Naive thymus-derived CD4-positive, alpha-beta T cell (primary cell): ENCODE measurements around the gene GPX3. TPM values are rescaled to one million over a fixed set of nuclear protein-coding genes. Genes with fewer than 3 reads are reported as not detected.

Experiments used
- ATAC-seq: fragments of 150-1000 bp; cut with Tn5 transposase; 2 replicates; pipeline ENCODE4 v1.10.0; 2021; ENCODE audit warnings: mild to moderate bottlenecking, moderate library complexity
- CTCF ChIA-PET: fragments of 350-600 bp; sonication (Branson Sonifier 250); formaldehyde crosslinking; loops from one replicate; lab custom pipeline; 2021; ENCODE audit warnings: antibody characterized with exemption; lab: Charles Lee
- POLR2A ChIA-PET: fragments of 350-600 bp; sonication (Branson Sonifier 250); formaldehyde crosslinking; loops from one replicate; lab custom pipeline; 2021; ENCODE audit warnings: antibody characterized with exemption, inconsistent platforms; lab: Charles Lee
- DNase-seq, 9 donors: peaks; one replicate each; pipeline versions ENCODE4 v3.0.0 to v3.0.0-alpha.2; 2020 to 2022; ENCODE audit warnings: mixed read lengths in 1 of 9
- H3K27ac ChIP-seq: one replicate; pipeline ENCODE4 v1.7.0; 2013; ENCODE audit warnings: mild to moderate bottlenecking, low read depth, low read length, moderate library complexity
- H3K27me3 ChIP-seq, 2 donors: one replicate each; pipeline ENCODE4 v1.7.0; 2013; ENCODE audit warnings: low read length in 2 of 2, mild to moderate bottlenecking in 2 of 2, moderate library complexity in 2 of 2; ENCODE audit not compliant: control insufficient read depth in 2 of 2, insufficient read depth in 2 of 2
- H3K36me3 ChIP-seq, 3 experiments: 1 replicate in 2 of 3; 2 replicates in 1 of 3; pipeline ENCODE4 v1.7.0; 2013; ENCODE audit warnings: low read length in 3 of 3, mild to moderate bottlenecking in 3 of 3, moderate library complexity in 1 of 3; ENCODE audit not compliant: insufficient read depth in 3 of 3, control insufficient read depth in 2 of 3
- H3K4me1 ChIP-seq, 2 donors: one replicate each; pipeline ENCODE4 v1.7.0; 2013; ENCODE audit warnings: low read length in 2 of 2, mild to moderate bottlenecking in 2 of 2, moderate library complexity in 1 of 2; ENCODE audit not compliant: control insufficient read depth in 2 of 2, insufficient read depth in 2 of 2
- H3K4me3 ChIP-seq: 2 replicates; pipeline ENCODE4 v1.7.0; 2013; ENCODE audit warnings: mild to moderate bottlenecking, low read length
- H3K9me3 ChIP-seq, 3 experiments: 1 replicate in 2 of 3; 2 replicates in 1 of 3; pipeline ENCODE4 v1.7.0; 2013; ENCODE audit warnings: low read length in 3 of 3; ENCODE audit not compliant: control insufficient read depth in 2 of 3
- H3K27ac Mint-ChIP-seq, 9 donors: one replicate each; pipeline ENCODE4 v1.8.0; 2020 to 2022; ENCODE audit warnings: mixed read lengths in 9 of 9, mild to moderate bottlenecking in 8 of 9, moderate library complexity in 5 of 9, inconsistent platforms in 2 of 9
- H3K27me3 Mint-ChIP-seq, 5 donors: one replicate each; pipeline ENCODE4 v1.8.0; 2021 to 2022; ENCODE audit warnings: mixed read lengths in 5 of 5, mild to moderate bottlenecking in 1 of 5
- H3K36me3 Mint-ChIP-seq, 5 donors: one replicate each; pipeline ENCODE4 v1.8.0; 2020 to 2022; ENCODE audit warnings: mixed read lengths in 5 of 5, mild to moderate bottlenecking in 3 of 5, inconsistent platforms in 1 of 5
- H3K4me1 Mint-ChIP-seq, 7 donors: one replicate each; pipeline ENCODE4 v1.8.0; 2020 to 2022; ENCODE audit warnings: mixed read lengths in 7 of 7, mild to moderate bottlenecking in 3 of 7, inconsistent platforms in 1 of 7
- H3K4me3 Mint-ChIP-seq, 10 donors: one replicate each; pipeline ENCODE4 v1.8.0; 2020 to 2022; ENCODE audit warnings: mild to moderate bottlenecking in 10 of 10, mixed read lengths in 10 of 10, moderate library complexity in 6 of 10, inconsistent platforms in 2 of 10
- H3K9me3 Mint-ChIP-seq, 11 donors: one replicate each; pipeline ENCODE4 v1.8.0; 2020 to 2022; ENCODE audit warnings: mixed read lengths in 11 of 11, mild to moderate bottlenecking in 4 of 11, inconsistent platforms in 1 of 11, moderate library complexity in 1 of 11
- intact Hi-C, 2 donors: fragments of 100-400 bp; cut with micrococcal nuclease; formaldehyde crosslinking; loops; one replicate each; pipeline ENCODE4 v1.15.1; 2023
- polyA plus RNA-seq, 2 donors: library from polyadenylated mRNA; unstranded; fragments of 300-500 nt; fragmentation: Illumina TruSeq; gene quantifications; one replicate each; pipeline ENCODE4 v1.2.3, GENCODE V29; 2021
- total RNA-seq, 6 experiments: library from RNA in 5 of 6; stranded (reverse) in 5 of 6; gene quantifications; 1 replicate in 5 of 6; 2 replicates in 1 of 6; pipeline ENCODE4 v1.2.3 and lab custom pipeline; 2021 to 2026

Gene GPX3
- total and polyA plus RNA-seq, 7 experiments from 2014 or later = 0.98 to 1.2 (median 1.1) TPM; not detected in 4

GRCh38 chr5:151041577-151042268 is 21.3 kb downstream of the GPX3 start:
- Mint-ChIP-seq H3K9me3 (no peaks in the 10 kb centered on the region), H3K4me1 (peaks cover 0 to 13% (median 0%) of the 10 kb centered on the region in 7 donors), H3K27ac (peak overlapping the region in 1 of 9 donors; percentile 18), H3K27me3 (no peaks in the 10 kb centered on the region), H3K36me3 (peaks cover 13 to 60% (median 38%) of the 10 kb centered on the region in 5 donors), H3K4me3 (no peak overlapping the region)
- ATAC-seq = no peak
- ChIA-PET POLR2A (no interaction called here), CTCF (interaction anchor here (0.5 to 2.2 kb wide), 4 partner anchors 10 to 280 kb away, joined by 3 to 12 read pairs (median 6); no protein-coding TSS in a partner anchor)
- H3K27ac ChIP-seq = no peak overlapping the region
- no peaks in the 10 kb centered on the region for H3K9me3 ChIP-seq
- peaks cover 21 to 99% (median 57%) of the 10 kb centered on the region in 3 experiments for H3K36me3 ChIP-seq
- DNase-seq = no peak
- intact Hi-C loops = loop anchor here in 1 of 2 donors (10.0 kb wide), 1 partner anchor 477 kb away; no protein-coding TSS in a partner anchor
- no peak overlapping the region for H3K4me3 ChIP-seq
- no peaks in the 10 kb centered on the region for H3K4me1 ChIP-seq
- no peaks in the 10 kb centered on the region for H3K27me3 ChIP-seq

GRCh38 chr5:151042453-151043093 is 22.2 kb downstream of the GPX3 start:
- no peak overlapping the region for H3K4me3 Mint-ChIP-seq
- H3K4me1 Mint-ChIP-seq = peaks cover 0 to 13% (median 0%) of the 10 kb centered on the region in 7 donors
- no peaks in the 10 kb centered on the region for H3K4me1 ChIP-seq
- no peaks in the 10 kb centered on the region for H3K27me3 ChIP-seq
- ChIA-PET CTCF (interaction anchor here (0.5 to 2.2 kb wide), 3 partner anchors 9 to 281 kb away, joined by 6 to 12 read pairs (median 7); no protein-coding TSS in a partner anchor), POLR2A (interaction anchor here (0.6 kb wide), 1 partner anchor 18 kb away, joined by 3 read pairs; no protein-coding TSS in a partner anchor)
- no peaks in the 10 kb centered on the region for H3K27me3 Mint-ChIP-seq
- intact Hi-C loops = loop anchor here in 1 of 2 donors (10.0 kb wide), 1 partner anchor 478 kb away; no protein-coding TSS in a partner anchor
- H3K9me3 ChIP-seq = no peaks in the 10 kb centered on the region
- H3K27ac Mint-ChIP-seq = no peak overlapping the region
- ATAC-seq = no peak
- H3K27ac ChIP-seq = no peak overlapping the region
- H3K36me3 Mint-ChIP-seq = peaks cover 17 to 58% (median 38%) of the 10 kb centered on the region in 5 donors
- H3K9me3 Mint-ChIP-seq = no peaks in the 10 kb centered on the region
- no peak overlapping the region for H3K4me3 ChIP-seq
- peaks cover 21 to 99% (median 54%) of the 10 kb centered on the region in 3 experiments for H3K36me3 ChIP-seq
- no peak for DNase-seq

GRCh38 chr5:151047814-151048425 is 27.5 kb downstream of the GPX3 start:
- H3K27ac ChIP-seq = no peak overlapping the region
- Mint-ChIP-seq H3K9me3 (no peaks in the 10 kb centered on the region), H3K27ac (no peak overlapping the region), H3K36me3 (peaks cover 23 to 62% (median 32%) of the 10 kb centered on the region in 5 donors), H3K27me3 (no peaks in the 10 kb centered on the region), H3K4me3 (no peak overlapping the region), H3K4me1 (peaks cover 0 to 18% (median 4%) of the 10 kb centered on the region in 7 donors)
- ChIA-PET CTCF (interaction anchor here (0.6 to 10.8 kb wide), 9 partner anchors 8 to 119 kb away, joined by 3 to 238 read pairs (median 6); no protein-coding TSS in a partner anchor), POLR2A (interaction anchor here (0.9 kb wide), 1 partner anchor 120 kb away, joined by 3 read pairs; no protein-coding TSS in a partner anchor)
- no peaks in the 10 kb centered on the region for H3K27me3 ChIP-seq
- peak in 7 of 9 donors; percentile 13 to 32 (median 29) for DNase-seq
- no peak overlapping the region for H3K4me3 ChIP-seq
- no peaks in the 10 kb centered on the region for H3K9me3 ChIP-seq
- peaks cover 22 to 94% (median 51%) of the 10 kb centered on the region in 3 experiments for H3K36me3 ChIP-seq
- intact Hi-C loops = loop anchor here (1.0 to 10.0 kb wide), 4 partner anchors 247 to 589 kb away; no protein-coding TSS in a partner anchor
- H3K4me1 ChIP-seq = no peaks in the 10 kb centered on the region
- peak; percentile 79 for ATAC-seq

GRCh38 chr5:151048526-151048925 is 28.1 kb downstream of the GPX3 start:
- Mint-ChIP-seq H3K4me3 (no peak overlapping the region), H3K4me1 (peaks cover 0 to 20% (median 7%) of the 10 kb centered on the region in 7 donors), H3K36me3 (peaks cover 26 to 64% (median 30%) of the 10 kb centered on the region in 5 donors), H3K27ac (peak overlapping the region in 1 of 9 donors; percentile 53), H3K9me3 (no peaks in the 10 kb centered on the region), H3K27me3 (no peaks in the 10 kb centered on the region)
- Histone ChIP-seq H3K9me3 (no peaks in the 10 kb centered on the region), H3K36me3 (peaks cover 18 to 92% (median 47%) of the 10 kb centered on the region in 3 experiments), H3K4me3 (no peak overlapping the region), H3K27me3 (no peaks in the 10 kb centered on the region), H3K4me1 (no peaks in the 10 kb centered on the region), H3K27ac (no peak overlapping the region)
- intact Hi-C loops = loop anchor here (1.0 to 10.0 kb wide), 4 partner anchors 247 to 590 kb away; no protein-coding TSS in a partner anchor
- DNase-seq (no peak), ATAC-seq (no peak)
- POLR2A ChIA-PET = interaction anchor here (0.9 kb wide), 1 partner anchor 119 kb away, joined by 3 read pairs; no protein-coding TSS in a partner anchor
- CTCF ChIA-PET = interaction anchor here (0.6 to 10.8 kb wide), 7 partner anchors 11 to 119 kb away, joined by 3 to 238 read pairs (median 6); no protein-coding TSS in a partner anchor

- H3K9me3 ChIP-seq = no peaks in the 10 kb centered on the region
- ChIA-PET CTCF (interaction anchor here (0.6 to 10.8 kb wide), 22 partner anchors 9 to 1521 kb away, joined by 3 to 238 read pairs (median 4); partner anchors contain the start of genes CCDC69 and TNIP1), POLR2A (interaction anchor here (2.8 kb wide), 1 partner anchor 64 kb away, joined by 17 read pairs; no protein-coding TSS in a partner anchor)
- no peaks in the 10 kb centered on the region for H3K4me1 ChIP-seq
- intact Hi-C loops = loop anchor here (1.0 to 5.0 kb wide), 4 partner anchors 30 to 114 kb away; partner anchors contain the start of gene TNIP1 (in 1 of the 2)
- peak overlapping the region in 7 of 9 donors; percentile 29 to 63 (median 44) for H3K27ac Mint-ChIP-seq
- H3K4me1 Mint-ChIP-seq = peaks cover 0 to 33% (median 7%) of the 10 kb centered on the region in 7 donors
- H3K4me3 ChIP-seq = no peak overlapping the region
- no peaks in the 10 kb centered on the region for H3K27me3 ChIP-seq
- H3K36me3 Mint-ChIP-seq = peaks cover 18 to 58% (median 31%) of the 10 kb centered on the region in 5 donors
- H3K4me3 Mint-ChIP-seq = no peak overlapping the region
- H3K9me3 Mint-ChIP-seq = no peaks in the 10 kb centered on the region
- DNase-seq = peak; percentile 39 to 68 (median 63)
- H3K36me3 ChIP-seq = peaks cover 14 to 93% (median 47%) of the 10 kb centered on the region in 3 experiments
- no peak overlapping the region for H3K27ac ChIP-seq
- peak; percentile 85 for ATAC-seq
- no peaks in the 10 kb centered on the region for H3K27me3 Mint-ChIP-seq
Observed at GRCh38 chr5:151051066-151051930, 30.9 kb downstream of the GPX3 start.
